ENCODE results near the gene SLC22A14. TPM values are rescaled to one million over a fixed set of nuclear protein-coding genes. Genes with fewer than 3 reads are reported as not detected.

Gene SLC22A14
- total RNA-seq, 4 donors from 2014 or later: 0.13 TPM; not detected in 3

GRCh38 chr3:38362825-38363224 is 80.7 kb downstream of the SLC22A14 start:
- Histone ChIP-seq H3K36me3 (peaks cover 0 to 71% of the 10 kb centered on the region in 2 donors), H3K4me3 (no peak overlapping the region), H3K27me3 (no peaks in the 10 kb centered on the region), H3K4me1 (no peaks in the 10 kb centered on the region), H3K27ac (no peak overlapping the region), H3K9me3 (no peaks in the 10 kb centered on the region)
- ATAC-seq: no peak
- TF ChIP-seq CTCF (IDR thresholded peaks at IDR 0.05) (no peak), POLR2A (IDR thresholded peaks at IDR 0.05) (no peak), EP300 (IDR thresholded peaks at IDR 0.05) (no peak), POLR2AphosphoS5 (IDR thresholded peaks at IDR 0.05) (no peak)
- WGBS, 2 donors (ENCODE audit: low coverage in 1 of 2): 80 to 95% methylated on average over 4 to 9 of the region's 9 CpGs

- no peak for TF ChIP-seq CTCF (IDR thresholded peaks at IDR 0.05)
- 100% methylated on average over 1 of the region's 6 CpGs for WGBS, 2 donors (ENCODE audit: low coverage in 1 of 2)
- H3K4me3 ChIP-seq: no peak overlapping the region
- no peak overlapping the region for H3K27ac ChIP-seq
- H3K4me1 ChIP-seq: no peaks in the 10 kb centered on the region
- no peaks in the 10 kb centered on the region for H3K9me3 ChIP-seq
- peaks cover 0 to 91% of the 10 kb centered on the region in 2 donors for H3K36me3 ChIP-seq
- no peak for ATAC-seq
- H3K27me3 ChIP-seq: no peaks in the 10 kb centered on the region
Observed at GRCh38 chr3:38364721-38365400, 82.8 kb downstream of the SLC22A14 start.

- Histone ChIP-seq H3K27me3 (no peaks in the 10 kb centered on the region), H3K27ac (no peak overlapping the region), H3K36me3 (peaks cover 0 to 91% of the 10 kb centered on the region in 2 donors), H3K4me1 (no peaks in the 10 kb centered on the region), H3K9me3 (no peaks in the 10 kb centered on the region), H3K4me3 (no peak overlapping the region)
- TF ChIP-seq POLR2AphosphoS5 (IDR thresholded peaks at IDR 0.05) (no peak), EP300 (IDR thresholded peaks at IDR 0.05) (no peak), POLR2A (IDR thresholded peaks at IDR 0.05) (no peak), CTCF (IDR thresholded peaks at IDR 0.05) (no peak)
- ATAC-seq: peak; percentile 10
- no CpG with 5 or more reads among the region's 13 CpGs for WGBS, 2 donors (ENCODE audit: low coverage in 1 of 2)
Observed at GRCh38 chr3:38365469-38366062, 83.5 kb downstream of the SLC22A14 start.

- no peaks in the 10 kb centered on the region for H3K9me3 ChIP-seq
- no peak for TF ChIP-seq CTCF (IDR thresholded peaks at IDR 0.05)
- TF ChIP-seq POLR2AphosphoS5 (IDR thresholded peaks at IDR 0.05): no peak
- WGBS, 2 donors (ENCODE audit: low coverage in 1 of 2): 83 to 90% methylated on average over 2 to 3 of the region's 3 CpGs
- H3K4me1 ChIP-seq: no peaks in the 10 kb centered on the region
- no peak overlapping the region for H3K4me3 ChIP-seq
- no peak for ATAC-seq
- H3K27ac ChIP-seq: no peak overlapping the region
- H3K36me3 ChIP-seq: peaks cover 0 to 91% of the 10 kb centered on the region in 2 donors
- no peaks in the 10 kb centered on the region for H3K27me3 ChIP-seq
Observed at GRCh38 chr3:38366082-38366481, 84.0 kb downstream of the SLC22A14 start.

GRCh38 chr3:38367779-38368178 is 85.7 kb downstream of the SLC22A14 start:
- ATAC-seq: no peak
- H3K27me3 ChIP-seq: no peaks in the 10 kb centered on the region
- H3K4me3 ChIP-seq: no peak overlapping the region
- H3K4me1 ChIP-seq: no peaks in the 10 kb centered on the region
- no peak for TF ChIP-seq CTCF (IDR thresholded peaks at IDR 0.05)
- no peak for TF ChIP-seq POLR2A (IDR thresholded peaks at IDR 0.05)
- TF ChIP-seq EP300 (IDR thresholded peaks at IDR 0.05): no peak
- no peak for TF ChIP-seq POLR2AphosphoS5 (IDR thresholded peaks at IDR 0.05)
- WGBS, 2 donors (ENCODE audit: low coverage in 1 of 2): 61 to 76% methylated on average over 3 of the region's 3 CpGs
- H3K36me3 ChIP-seq: peaks cover 0 to 87% of the 10 kb centered on the region in 2 donors
- no peak overlapping the region for H3K27ac ChIP-seq
- no peaks in the 10 kb centered on the region for H3K9me3 ChIP-seq

All from gastroesophageal sphincter (tissue), 4 donors.